ENCODE measurements around the gene INMT.
A peak's percentile ranks its signal among the peaks of the same experiment; 100 is the strongest.

INMT gene

GRCh38 chr7:30740417-30741181 is 11.3 kb upstream of the INMT start:
- TF ChIP-seq ZNF37A (tag by site-specific recombination; IDR thresholded peaks at IDR 0.05) (no peak), SCRT1 (tag by site-specific recombination; IDR thresholded peaks at IDR 0.05; ENCODE audit: borderline replicate concordance) (no peak), ZBTB21 (tag by site-specific recombination; IDR thresholded peaks at IDR 0.05) (no peak), ZNF704 (tag by site-specific recombination; IDR thresholded peaks at IDR 0.05) (no peak), ZFP37 (tag by site-specific recombination; IDR thresholded peaks at IDR 0.05) (no peak), ZBTB17 (tag by site-specific recombination; IDR thresholded peaks at IDR 0.05) (peak; percentile 47), ZNF274 (IDR thresholded peaks at IDR 0.05; ENCODE audit: low read length) (no peak), ZNF274 (tag by site-specific recombination; IDR thresholded peaks at IDR 0.05; ENCODE audit: borderline replicate concordance) (no peak), SCRT2 (tag by site-specific recombination; IDR thresholded peaks at IDR 0.05) (peak; percentile 32; the same call in 1 of the 2 replicates), IKZF3 (tag by site-specific recombination; IDR thresholded peaks at IDR 0.05) (peak; percentile 61), ZNF654 (tag by site-specific recombination; IDR thresholded peaks at IDR 0.05; ENCODE audit: low read depth) (peak; percentile 73), ZNF837 (tag by site-specific recombination; IDR thresholded peaks at IDR 0.05) (no peak), ZNF239 (tag by site-specific recombination; IDR thresholded peaks at IDR 0.05) (no peak), ZSCAN18 (tag by site-specific recombination; IDR thresholded peaks at IDR 0.05) (no peak), ZNF510 (tag by site-specific recombination; IDR thresholded peaks at IDR 0.05; ENCODE audit: insufficient replicate concordance) (no peak), ZNF426 (tag by site-specific recombination; IDR thresholded peaks at IDR 0.05) (no peak), ZNF24 (tag by site-specific recombination; IDR thresholded peaks at IDR 0.05) (no peak), BCL11A (tag by site-specific recombination; IDR thresholded peaks at IDR 0.05; ENCODE audit: low read depth) (no peak), HOXA7 (CRISPR knock-in tag; IDR thresholded peaks at IDR 0.05; ENCODE audit: borderline replicate concordance) (no peak), CTCF (tag by site-specific recombination; IDR thresholded peaks at IDR 0.05) (peak; percentile 68)
- ChIA-PET POLR2A (no interaction called here), CTCF (interaction anchor here (0.5 to 3.8 kb wide), 43 partner anchors 10 to 1982 kb away, joined by 3 to 21 read pairs (median 4); partner anchors contain the start of gene CRHR2)
- Histone ChIP-seq H3K36me3 (ENCODE audit: control insufficient read depth in 2 of 2, insufficient read depth in 1 of 2, low read length in 2 of 2) (no peaks in the 10 kb centered on the region), H3K4me1 (ENCODE audit: control insufficient read depth, insufficient read depth, low read length) (no peaks in the 10 kb centered on the region), H3K27ac (ENCODE audit: extremely low read depth, low read depth, low read length) (no peak overlapping the region), H3K9me3 (ENCODE audit: control insufficient read depth, insufficient read depth, low read depth, low read length) (no peaks in the 10 kb centered on the region), H3K4me3 (ENCODE audit: low read depth, low read length) (no peak overlapping the region)

- POLR2A ChIA-PET = no interaction called here
- Histone ChIP-seq H3K27ac (ENCODE audit: extremely low read depth, low read depth, low read length) (no peak overlapping the region), H3K4me1 (ENCODE audit: control insufficient read depth, insufficient read depth, low read length) (no peaks in the 10 kb centered on the region), H3K9me3 (ENCODE audit: control insufficient read depth, insufficient read depth, low read depth, low read length) (no peaks in the 10 kb centered on the region), H3K4me3 (ENCODE audit: low read depth, low read length) (no peak overlapping the region), H3K36me3 (ENCODE audit: control insufficient read depth in 2 of 2, insufficient read depth in 1 of 2, low read length in 2 of 2) (no peaks in the 10 kb centered on the region)
- CTCF ChIA-PET = interaction anchor here (0.6 to 3.8 kb wide), 25 partner anchors 9 to 265 kb away, joined by 3 to 21 read pairs (median 4); partner anchors contain the start of gene CRHR2
- no peak for TF ChIP-seq ZNF473 (tag by site-specific recombination; IDR thresholded peaks at IDR 0.05)
These were observed 10.6 kb upstream of the INMT start for GRCh38 chr7:30741289-30741688.

Measured in HEK293 (cell line).